Left ventricle myocardium inferior (tissue), 1 donor: ENCODE data around the gene SGSH. TPM values are rescaled to one million over a fixed set of nuclear protein-coding genes. Genes with fewer than 3 reads are reported as not detected.
"Not testable (repeated sequence)": the region's sequence is repeated elsewhere in the genome, so short reads cannot be mapped to it uniquely, and the experiment has no call there.

Experiments
- DNase-seq: peaks from one replicate; pipeline ENCODE4 v3.0.0-alpha.2; 2020
- H3K27ac ChIP-seq: fragments of 200-600 bp; replicated peaks from 2 replicates; pipeline ENCODE4 v1.8.0; 2021
- H3K27me3 ChIP-seq: fragments of 200-600 bp; 2 replicates; pipeline ENCODE4 v1.8.0; 2021; ENCODE audit warnings: low read depth
- H3K36me3 ChIP-seq: fragments of 200-600 bp; 2 replicates; pipeline ENCODE4 v1.8.0; 2021
- H3K4me1 ChIP-seq: fragments of 200-600 bp; 2 replicates; pipeline ENCODE4 v1.8.0; 2021
- H3K4me3 ChIP-seq: fragments of 200-600 bp; 2 replicates; pipeline ENCODE4 v1.8.0; 2021; ENCODE audit warnings: mild to moderate bottlenecking, moderate library complexity
- H3K9me3 ChIP-seq: fragments of 200-600 bp; replicated peaks from 2 replicates; pipeline ENCODE4 v1.8.0; 2021
- CTCF ChIP-seq: fragments of 200-600 bp; IDR thresholded peaks from 2 replicates; pipeline ENCODE4 v1.8.0; 2021; ENCODE audit warnings: antibody characterized with exemption, mild to moderate bottlenecking, borderline replicate concordance
- intact Hi-C: fragments of 100-400 bp; cut with micrococcal nuclease; formaldehyde crosslinking; loops from one replicate; pipeline ENCODE4 v1.11.0; 2022
- total RNA-seq: library from RNA; stranded (reverse); fragmentation: NEBNext Ultra II Directional; extraction: Animal tissue kit (Norgen Biotek cat#: 25700); gene quantifications from one replicate; pipeline ENCODE4 v1.2.1, GENCODE V29; 2021
- donor health status: DM: no; HTN: yes; CAD: no; lungs with severe emphysema.

The SGSH gene
- total RNA-seq, 1 donor from 2014 or later, result 10.9 TPM

- no peak overlapping the region for H3K4me3 ChIP-seq
- no peak for DNase-seq
- H3K27me3 ChIP-seq, result no peaks in the 10 kb centered on the region
- intact Hi-C loops, result no loop called here
- no peaks in the 10 kb centered on the region for H3K9me3 ChIP-seq
- no peaks in the 10 kb centered on the region for H3K4me1 ChIP-seq
- H3K27ac ChIP-seq, result no peak overlapping the region
- peaks cover 13% of the 10 kb centered on the region for H3K36me3 ChIP-seq
- TF ChIP-seq CTCF, result no peak
These were observed 15.3 kb downstream of the SGSH start for GRCh38 chr17:80204626-80205468.

GRCh38 chr17:80203471-80203963 lies 16.6 kb downstream of the SGSH start:
- H3K27ac ChIP-seq, result no peak overlapping the region
- H3K4me3 ChIP-seq, result no peak overlapping the region
- TF ChIP-seq CTCF, result no peak
- no peaks in the 10 kb centered on the region for H3K9me3 ChIP-seq
- H3K27me3 ChIP-seq, result no peaks in the 10 kb centered on the region
- no peak for DNase-seq
- no peaks in the 10 kb centered on the region for H3K36me3 ChIP-seq
- intact Hi-C loops, result no loop called here
- H3K4me1 ChIP-seq, result no peaks in the 10 kb centered on the region

GRCh38 chr17:80202197-80202596 lies 17.9 kb downstream of the SGSH start:
- DNase-seq, result no peak
- Histone ChIP-seq H3K9me3 (no peaks in the 10 kb centered on the region), H3K27ac (no peak overlapping the region), H3K36me3 (no peaks in the 10 kb centered on the region), H3K4me3 (no peak overlapping the region), H3K27me3 (no peaks in the 10 kb centered on the region), H3K4me1 (no peaks in the 10 kb centered on the region)
- intact Hi-C loops, result no loop called here
- no peak for TF ChIP-seq CTCF

- DNase-seq, result no peak
- no peaks in the 10 kb centered on the region for H3K9me3 ChIP-seq
- H3K36me3 ChIP-seq, result no peaks in the 10 kb centered on the region
- TF ChIP-seq CTCF, result no peak
- no peaks in the 10 kb centered on the region for H3K27me3 ChIP-seq
- no peak overlapping the region for H3K27ac ChIP-seq
- intact Hi-C loops, result no loop called here
- H3K4me3 ChIP-seq, result no peak overlapping the region
- no peaks in the 10 kb centered on the region for H3K4me1 ChIP-seq
These were observed 18.7 kb downstream of the SGSH start for GRCh38 chr17:80201446-80201845.

- H3K9me3 ChIP-seq, H3K4me3 ChIP-seq, H3K36me3 ChIP-seq, H3K4me1 ChIP-seq, H3K27ac ChIP-seq, intact Hi-C loops, DNase-seq: not testable (repeated sequence)
- H3K27me3 ChIP-seq, result peaks cover 10% of the 10 kb centered on the region
These were observed 20.8 kb downstream of the SGSH start for GRCh38 chr17:80199295-80199694.

- Histone ChIP-seq H3K4me1 (no peaks in the 10 kb centered on the region), H3K27ac (no peak overlapping the region), H3K4me3 (no peak overlapping the region), H3K36me3 (no peaks in the 10 kb centered on the region), H3K27me3 (peaks cover 10% of the 10 kb centered on the region), H3K9me3 (no peaks in the 10 kb centered on the region)
- intact Hi-C loops, result no loop called here
- DNase-seq, result no peak
- no peak for TF ChIP-seq CTCF
These were observed 21.9 kb downstream of the SGSH start for GRCh38 chr17:80198144-80198661.
